ENCODE results near the gene ELL2. TPM values are rescaled to one million over a fixed set of nuclear protein-coding genes. Genes with fewer than 3 reads are reported as not detected.

ELL2 gene
- total and polyA plus RNA-seq, 2 of the 13 experiments (the other 11 are each of a cell fraction or from before 2014, with no cell fraction given) = 78.9 to 97.1 TPM

DNA sequence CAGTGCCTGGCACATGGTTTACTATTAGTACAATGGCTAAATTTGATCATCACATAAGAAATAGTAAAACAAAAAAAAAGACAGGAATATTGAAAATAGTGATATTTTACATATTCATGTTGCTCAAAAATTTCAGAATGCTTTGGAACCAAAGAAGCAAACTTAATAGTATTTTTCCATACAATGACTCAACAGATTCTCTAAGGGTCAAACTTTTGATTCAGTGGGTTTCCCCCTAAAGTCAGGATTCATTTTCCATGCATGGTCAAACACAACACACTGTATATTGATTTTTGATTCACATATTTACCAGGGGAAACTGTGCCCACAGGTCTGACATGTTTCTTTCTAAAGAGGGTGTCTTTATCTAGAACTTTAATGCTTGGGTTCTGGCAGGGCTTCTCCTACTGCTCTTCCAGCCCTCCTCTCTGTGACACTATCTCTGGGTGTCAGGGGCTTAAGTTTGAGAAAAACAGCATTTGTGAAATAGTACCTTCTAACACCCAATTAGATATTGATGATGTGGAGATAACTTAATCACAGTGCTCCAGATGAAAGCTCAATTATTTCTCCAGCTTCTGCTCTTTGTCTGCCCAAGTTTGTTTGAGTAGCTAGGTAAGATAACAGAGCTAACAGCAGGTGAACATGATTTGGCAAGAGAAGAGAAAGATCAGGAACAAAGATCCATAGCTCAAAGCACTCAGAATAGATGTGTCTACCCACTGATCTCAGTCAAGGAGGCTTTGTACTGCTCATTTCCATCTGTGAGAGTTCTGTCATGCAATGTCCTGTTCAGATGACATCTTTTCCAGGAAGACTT is 35.5 kb upstream of the ELL2 start (continued):
- TF ChIP-seq HMG20A (CRISPR knock-in tag; IDR thresholded peaks at IDR 0.05; ENCODE audit: borderline replicate concordance) (peak; percentile 46; the same call in 1 of the 2 replicates), NFIC (IDR thresholded peaks at IDR 0.05; ENCODE audit: low read length) (peak; percentile 80), REXO4 (CRISPR knock-in tag; IDR thresholded peaks at IDR 0.05; ENCODE audit: borderline replicate concordance) (no peak), ZBTB1 (CRISPR knock-in tag; IDR thresholded peaks at IDR 0.05; ENCODE audit: borderline replicate concordance) (no peak), SSRP1 (CRISPR knock-in tag; IDR thresholded peaks at IDR 0.05) (no peak), ZNF160 (CRISPR knock-in tag; IDR thresholded peaks at IDR 0.05) (no peak), TBX2 (CRISPR knock-in tag; IDR thresholded peaks at IDR 0.05; ENCODE audit: borderline replicate concordance) (peak; percentile 80), ZBTB40 (IDR thresholded peaks at IDR 0.05) (no peak), ZBTB40 (CRISPR knock-in tag; IDR thresholded peaks at IDR 0.05) (no peak), SCMH1 (CRISPR knock-in tag; IDR thresholded peaks at IDR 0.05; ENCODE audit: borderline replicate concordance) (no peak), FOXO1 (CRISPR knock-in tag; IDR thresholded peaks at IDR 0.05) (peak; percentile 33; the same call in 1 of the 2 replicates), ZNF691 (CRISPR knock-in tag; IDR thresholded peaks at IDR 0.05; ENCODE audit: borderline replicate concordance, low read depth) (no peak), ADNP (CRISPR knock-in tag; IDR thresholded peaks at IDR 0.05) (no peak), FOXK1 (CRISPR knock-in tag; IDR thresholded peaks at IDR 0.05; ENCODE audit: borderline replicate concordance, low read depth) (no peak), ZNF598 (CRISPR knock-in tag; IDR thresholded peaks at IDR 0.05; ENCODE audit: borderline replicate concordance) (no peak), ZNF570 (CRISPR knock-in tag; IDR thresholded peaks at IDR 0.05; ENCODE audit: borderline replicate concordance) (no peak), HNF4A (CRISPR knock-in tag; IDR thresholded peaks at IDR 0.05) (peak; percentile 72)
- TF ChIP-seq, protein P1, sequence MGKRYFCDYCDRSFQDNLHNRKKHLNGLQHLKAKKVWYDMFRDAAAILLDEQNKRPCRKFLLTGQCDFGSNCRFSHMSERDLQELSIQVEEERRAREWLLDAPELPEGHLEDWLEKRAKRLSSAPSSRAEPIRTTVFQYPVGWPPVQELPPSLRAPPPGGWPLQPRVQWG (CRISPR knock-in tag; IDR thresholded peaks at IDR 0.05; ENCODE audit: borderline replicate concordance, low read depth) = no peak

Measured in HepG2 (cell line).